ENCODE measurements around the gene PRKCH. TPM values are rescaled to one million over a fixed set of nuclear protein-coding genes. Genes with fewer than 3 reads are reported as not detected.
A peak's percentile ranks its signal among the peaks of the same experiment; 100 is the strongest.

PRKCH gene
- total RNA-seq, 1 donor from 2014 or later = 43.0 TPM

- Histone ChIP-seq H3K27me3 (no peaks in the 10 kb centered on the region), H3K9me3 (no peaks in the 10 kb centered on the region), H3K36me3 (no peaks in the 10 kb centered on the region), H3K4me3 (no peak overlapping the region), H3K4me1 (peaks cover 31% of the 10 kb centered on the region), H3K27ac (peak overlapping the region; percentile 54)
- TF ChIP-seq CTCF (IDR thresholded peaks at IDR 0.05) (no peak), POLR2A (IDR thresholded peaks at IDR 0.05) (no peak), POLR2AphosphoS5 (IDR thresholded peaks at IDR 0.05; ENCODE audit: insufficient read depth in 1 of 2, low read depth in 1 of 2) (no peak)
- DNase-seq (ENCODE audit: extremely low spot score in 2 of 2) = no peak
- intact Hi-C loops (cut with DNase I) = no loop called here
These were observed 176.9 kb downstream of the PRKCH start for GRCh38 chr14:61498303-61498702.

GRCh38 chr14:61498811-61499210, 177.4 kb downstream of the PRKCH start:
- no peak overlapping the region for H3K4me3 ChIP-seq
- H3K4me1 ChIP-seq = peaks cover 28% of the 10 kb centered on the region
- no peaks in the 10 kb centered on the region for H3K9me3 ChIP-seq
- TF ChIP-seq CTCF (IDR thresholded peaks at IDR 0.05) (no peak), POLR2A (IDR thresholded peaks at IDR 0.05) (no peak), POLR2AphosphoS5 (IDR thresholded peaks at IDR 0.05; ENCODE audit: insufficient read depth in 1 of 2, low read depth in 1 of 2) (peak in 1 of 2 donors; percentile 84)
- H3K27ac ChIP-seq = peak overlapping the region; percentile 54
- no peak for DNase-seq (ENCODE audit: extremely low spot score in 2 of 2)
- no peaks in the 10 kb centered on the region for H3K27me3 ChIP-seq
- intact Hi-C loops (cut with DNase I) = no loop called here
- no peaks in the 10 kb centered on the region for H3K36me3 ChIP-seq

- intact Hi-C loops (cut with DNase I) = no loop called here
These were observed 178.6 kb downstream of the PRKCH start for GRCh38 chr14:61499991-61500390.

GRCh38 chr14:61501714-61502458, 180.5 kb downstream of the PRKCH start:
- no peaks in the 10 kb centered on the region for H3K27me3 ChIP-seq
- H3K4me1 ChIP-seq = peaks cover 43% of the 10 kb centered on the region
- peak overlapping the region; percentile 46 for H3K27ac ChIP-seq

More at GRCh38 chr14:61499991-61500390, 178.6 kb downstream of the PRKCH start:
- no peak for DNase-seq (ENCODE audit: extremely low spot score in 2 of 2)
- H3K36me3 ChIP-seq = no peaks in the 10 kb centered on the region
- H3K9me3 ChIP-seq = no peaks in the 10 kb centered on the region
- H3K27me3 ChIP-seq = no peaks in the 10 kb centered on the region
- no peak overlapping the region for H3K27ac ChIP-seq
- H3K4me3 ChIP-seq = no peak overlapping the region
- H3K4me1 ChIP-seq = peaks cover 35% of the 10 kb centered on the region
- no peak for TF ChIP-seq CTCF (IDR thresholded peaks at IDR 0.05)
- no peak for TF ChIP-seq POLR2AphosphoS5 (IDR thresholded peaks at IDR 0.05; ENCODE audit: insufficient read depth in 1 of 2, low read depth in 1 of 2)
- TF ChIP-seq POLR2A (IDR thresholded peaks at IDR 0.05) = no peak

More at GRCh38 chr14:61501714-61502458, 180.5 kb downstream of the PRKCH start:
- intact Hi-C loops (cut with DNase I) = no loop called here
- H3K9me3 ChIP-seq = no peaks in the 10 kb centered on the region
- no peak overlapping the region for H3K4me3 ChIP-seq
- DNase-seq (ENCODE audit: extremely low spot score in 2 of 2) = no peak
- no peak for TF ChIP-seq POLR2AphosphoS5 (IDR thresholded peaks at IDR 0.05; ENCODE audit: insufficient read depth in 1 of 2, low read depth in 1 of 2)
- TF ChIP-seq CTCF (IDR thresholded peaks at IDR 0.05) = no peak
- no peak for TF ChIP-seq POLR2A (IDR thresholded peaks at IDR 0.05)
- H3K36me3 ChIP-seq = no peaks in the 10 kb centered on the region
